GM18858 (cell line): ENCODE results near the gene CHTF18.

Experiments used
- ATAC-seq: cut with Tn5 transposase; IDR thresholded peaks from one replicate; pipeline ENCODE4 v1.9.1; 2021; ENCODE audit not compliant: unreplicated experiment

CHTF18 gene

DNA sequence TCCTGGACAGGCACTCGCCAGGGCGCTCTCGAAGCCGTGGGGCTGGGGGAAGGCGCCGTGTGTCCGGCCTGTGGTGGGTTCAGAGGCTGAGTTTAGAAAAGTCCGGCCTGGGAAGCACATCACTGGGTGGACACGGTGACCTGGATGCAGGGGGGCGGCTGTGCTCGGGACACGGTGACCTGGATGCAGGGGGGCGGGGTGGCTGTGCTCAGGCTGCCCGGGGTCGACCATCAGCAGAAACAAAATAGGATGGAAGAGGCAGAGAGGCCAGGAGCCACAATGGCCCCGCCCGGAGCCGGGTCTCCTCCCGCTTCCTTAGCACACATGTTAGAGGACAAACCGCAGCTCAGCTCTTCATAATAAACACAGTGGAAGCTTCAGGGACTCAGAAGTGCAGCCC is 55.4 kb downstream of the CHTF18 start:
- no peak for ATAC-seq

DNA sequence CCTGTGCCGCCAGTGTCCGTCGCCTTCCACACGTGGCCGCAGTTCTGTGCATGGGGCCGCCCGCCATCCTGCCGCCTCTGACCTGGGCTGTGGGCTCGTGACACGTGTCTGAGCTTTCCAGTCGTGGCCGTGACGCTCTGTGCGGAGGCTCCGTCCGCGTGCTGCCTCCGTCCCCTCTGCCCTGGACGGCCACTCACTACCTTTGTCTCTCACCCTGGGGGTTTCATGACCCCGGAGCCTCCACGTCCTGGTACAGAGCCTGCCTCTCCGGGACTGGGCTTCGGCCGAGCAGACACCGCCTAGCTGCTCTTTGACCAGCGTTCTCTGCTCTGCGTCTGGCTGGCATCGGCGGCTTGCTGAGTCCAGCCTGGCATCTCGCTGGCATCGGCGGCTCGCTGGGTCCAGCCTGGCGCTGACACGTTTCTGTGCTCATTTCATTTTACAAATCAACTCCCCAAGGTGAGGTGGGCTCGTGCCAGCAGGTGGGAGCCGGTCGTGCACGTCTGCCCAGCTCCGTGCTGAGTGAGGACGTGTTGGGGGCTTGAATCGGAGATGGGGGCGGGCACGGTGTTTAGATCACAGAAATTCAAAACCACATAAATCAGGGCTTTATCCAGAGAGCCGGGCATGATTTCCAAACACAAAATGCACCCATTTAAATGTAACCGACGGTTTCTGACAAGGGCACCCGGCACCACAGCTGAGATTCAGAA is 56.4 kb downstream of the CHTF18 start:
- no peak for ATAC-seq

DNA sequence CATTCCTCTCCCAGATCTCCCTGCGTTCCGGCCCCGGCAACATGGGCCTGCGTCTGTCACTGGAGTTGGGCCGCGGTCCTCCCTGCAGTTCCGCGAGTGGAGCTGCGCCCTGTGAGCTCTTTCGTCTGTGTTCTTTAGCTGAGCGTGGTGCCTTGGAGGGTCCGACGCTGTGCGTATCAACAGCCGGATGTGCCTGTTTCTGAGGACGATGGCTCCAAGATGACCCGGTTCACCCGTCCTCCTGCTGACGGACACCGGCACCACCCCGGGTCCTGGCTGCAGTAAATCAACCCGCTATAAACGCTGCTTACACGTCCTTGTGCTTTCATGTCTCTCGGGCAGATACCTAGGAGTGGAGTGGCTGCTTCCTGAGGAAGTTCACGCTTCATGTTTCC is 56.9 kb downstream of the CHTF18 start:
- no peak for ATAC-seq

DNA sequence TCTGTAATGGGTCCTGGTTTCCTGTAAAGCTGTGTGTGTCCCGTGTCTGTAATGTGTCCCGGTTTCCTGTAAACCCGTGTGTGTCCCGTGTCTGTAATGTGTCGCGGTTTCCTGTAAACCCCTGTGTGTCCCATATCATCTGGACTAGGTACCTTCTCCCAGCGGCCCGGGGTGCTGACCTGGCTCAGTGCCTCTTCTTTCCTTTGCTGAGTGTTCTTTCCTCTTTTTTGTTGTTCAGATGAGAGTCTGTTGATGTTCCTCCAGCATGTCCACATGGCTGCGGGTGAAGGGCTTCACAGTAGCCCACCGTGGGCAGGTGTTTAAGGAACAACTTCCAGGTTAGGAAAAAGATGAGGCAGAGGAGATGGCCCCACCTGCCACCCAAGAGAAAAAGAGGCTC is 58.7 kb downstream of the CHTF18 start:
- ATAC-seq: no peak
